Ureter (tissue), 1 donor: ENCODE data around the gene KCNA10. TPM values are rescaled to one million over a fixed set of nuclear protein-coding genes. Genes with fewer than 3 reads are reported as not detected.

Experiments used
- DNase-seq: peaks from one replicate; pipeline ENCODE4 v3.0.0-alpha.2; 2020; ENCODE audit warnings: low spot score
- total RNA-seq: library from RNA; stranded (reverse); gene quantifications from one replicate; pipeline ENCODE4 v1.2.4, GENCODE V29; 2023
- donor health status: DM: yes; HTN: yes; CAD: no.

Gene KCNA10
- not detected for total RNA-seq

GRCh38 chr1:110519125-110519810 is at the start of gene KCNA10:
Gene KCNA10, minus strand, starts transcription at chr1:110519175. Its CDS starts 388 bp downstream, at chr1:110518787.
- no peak for DNase-seq

GRCh38 chr1:110566836-110567235 is 47.9 kb upstream of the KCNA10 start:
- DNase-seq, result no peak

GRCh38 chr1:110565565-110565964 is 46.6 kb upstream of the KCNA10 start:
- no peak for DNase-seq

- no peak for DNase-seq
Observed at GRCh38 chr1:110563089-110563488, 44.1 kb upstream of the KCNA10 start.

GRCh38 chr1:110561596-110561995 is 42.6 kb upstream of the KCNA10 start:
- no peak for DNase-seq

GRCh38 chr1:110559157-110559556 is 40.2 kb upstream of the KCNA10 start:
- no peak for DNase-seq

GRCh38 chr1:110557481-110557880 is 38.5 kb upstream of the KCNA10 start:
- DNase-seq, result no peak

- no peak for DNase-seq
Observed at GRCh38 chr1:110556471-110556807, 37.5 kb upstream of the KCNA10 start.

- DNase-seq, result peak; percentile 66
Observed at GRCh38 chr1:110555807-110556470, 37.0 kb upstream of the KCNA10 start.

- no peak for DNase-seq
Observed at GRCh38 chr1:110554871-110555801, 36.2 kb upstream of the KCNA10 start.

- no peak for DNase-seq
Observed at GRCh38 chr1:110551278-110551809, 32.4 kb upstream of the KCNA10 start.

GRCh38 chr1:110549831-110550230 is 30.9 kb upstream of the KCNA10 start:
- no peak for DNase-seq

GRCh38 chr1:110548381-110548780 is 29.4 kb upstream of the KCNA10 start:
- no peak for DNase-seq

- DNase-seq, result no peak
Observed at GRCh38 chr1:110547017-110547416, 28.0 kb upstream of the KCNA10 start.

- no peak for DNase-seq
Observed at GRCh38 chr1:110545492-110545891, 26.5 kb upstream of the KCNA10 start.

- DNase-seq, result no peak
Observed at GRCh38 chr1:110544753-110545152, 25.8 kb upstream of the KCNA10 start.

GRCh38 chr1:110542725-110543124 is 23.8 kb upstream of the KCNA10 start:
- no peak for DNase-seq

GRCh38 chr1:110541906-110542395 is 23.0 kb upstream of the KCNA10 start:
- DNase-seq, result no peak

- DNase-seq, result no peak
Observed at GRCh38 chr1:110540891-110541685, 22.1 kb upstream of the KCNA10 start.

- DNase-seq, result no peak
Observed at GRCh38 chr1:110538921-110539320, 19.9 kb upstream of the KCNA10 start.

- no peak for DNase-seq
Observed at GRCh38 chr1:110538075-110538474, 19.1 kb upstream of the KCNA10 start.
